ENCODE measurements around the gene C2CD4C.

C2CD4C gene

GRCh38 chr19:422213-422916 lies 13.4 kb upstream of the C2CD4C start:
- TF ChIP-seq, protein P1, sequence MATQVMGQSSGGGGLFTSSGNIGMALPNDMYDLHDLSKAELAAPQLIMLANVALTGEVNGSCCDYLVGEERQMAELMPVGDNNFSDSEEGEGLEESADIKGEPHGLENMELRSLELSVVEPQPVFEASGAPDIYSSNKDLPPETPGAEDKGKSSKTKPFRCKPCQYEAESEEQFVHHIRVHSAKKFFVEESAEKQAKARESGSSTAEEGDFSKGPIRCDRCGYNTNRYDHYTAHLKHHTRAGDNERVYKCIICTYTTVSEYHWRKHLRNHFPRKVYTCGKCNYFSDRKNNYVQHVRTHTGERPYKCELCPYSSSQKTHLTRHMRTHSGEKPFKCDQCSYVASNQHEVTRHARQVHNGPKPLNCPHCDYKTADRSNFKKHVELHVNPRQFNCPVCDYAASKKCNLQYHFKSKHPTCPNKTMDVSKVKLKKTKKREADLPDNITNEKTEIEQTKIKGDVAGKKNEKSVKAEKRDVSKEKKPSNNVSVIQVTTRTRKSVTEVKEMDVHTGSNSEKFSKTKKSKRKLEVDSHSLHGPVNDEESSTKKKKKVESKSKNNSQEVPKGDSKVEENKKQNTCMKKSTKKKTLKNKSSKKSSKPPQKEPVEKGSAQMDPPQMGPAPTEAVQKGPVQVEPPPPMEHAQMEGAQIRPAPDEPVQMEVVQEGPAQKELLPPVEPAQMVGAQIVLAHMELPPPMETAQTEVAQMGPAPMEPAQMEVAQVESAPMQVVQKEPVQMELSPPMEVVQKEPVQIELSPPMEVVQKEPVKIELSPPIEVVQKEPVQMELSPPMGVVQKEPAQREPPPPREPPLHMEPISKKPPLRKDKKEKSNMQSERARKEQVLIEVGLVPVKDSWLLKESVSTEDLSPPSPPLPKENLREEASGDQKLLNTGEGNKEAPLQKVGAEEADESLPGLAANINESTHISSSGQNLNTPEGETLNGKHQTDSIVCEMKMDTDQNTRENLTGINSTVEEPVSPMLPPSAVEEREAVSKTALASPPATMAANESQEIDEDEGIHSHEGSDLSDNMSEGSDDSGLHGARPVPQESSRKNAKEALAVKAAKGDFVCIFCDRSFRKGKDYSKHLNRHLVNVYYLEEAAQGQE (IDR thresholded peaks at IDR 0.05; ENCODE audit: insufficient read depth in 1 of 2, low read depth in 2 of 2, low read length in 2 of 2): no peak
- no peak for TF ChIP-seq TAF1 (IDR thresholded peaks at IDR 0.05; ENCODE audit: borderline replicate concordance, insufficient read depth, low read length)
- no peak for TF ChIP-seq FOXP2 (optimal IDR thresholded peaks at IDR 0.05; ENCODE audit: borderline replicate concordance, extremely low read depth, extremely low read length, insufficient read depth)
- no peak for TF ChIP-seq SIN3A (IDR thresholded peaks at IDR 0.05; ENCODE audit: borderline replicate concordance, insufficient read depth, low read length)
- no peak for TF ChIP-seq POLR2AphosphoS5 (IDR thresholded peaks at IDR 0.05; ENCODE audit: low read depth, low read length)

- TF ChIP-seq FOXP2 (optimal IDR thresholded peaks at IDR 0.05; ENCODE audit: borderline replicate concordance, extremely low read depth, extremely low read length, insufficient read depth) (no peak), TAF1 (IDR thresholded peaks at IDR 0.05; ENCODE audit: borderline replicate concordance, insufficient read depth, low read length) (no peak)
- TF ChIP-seq, protein P1 (IDR thresholded peaks at IDR 0.05; ENCODE audit: insufficient read depth in 1 of 2, low read depth in 2 of 2, low read length in 2 of 2): no peak
Measured at GRCh38 chr19:419721-420515, 11.0 kb upstream of the C2CD4C start.

GRCh38 chr19:418761-419671 lies 10.1 kb upstream of the C2CD4C start:
- TF ChIP-seq, protein P1 (IDR thresholded peaks at IDR 0.05; ENCODE audit: insufficient read depth in 1 of 2, low read depth in 2 of 2, low read length in 2 of 2): no peak
- TF ChIP-seq SIN3A (IDR thresholded peaks at IDR 0.05; ENCODE audit: borderline replicate concordance, insufficient read depth, low read length): no peak
- no peak for TF ChIP-seq FOXP2 (optimal IDR thresholded peaks at IDR 0.05; ENCODE audit: borderline replicate concordance, extremely low read depth, extremely low read length, insufficient read depth)
- no peak for TF ChIP-seq POLR2AphosphoS5 (IDR thresholded peaks at IDR 0.05; ENCODE audit: low read depth, low read length)
- TF ChIP-seq TAF1 (IDR thresholded peaks at IDR 0.05; ENCODE audit: borderline replicate concordance, insufficient read depth, low read length): no peak

DNA sequence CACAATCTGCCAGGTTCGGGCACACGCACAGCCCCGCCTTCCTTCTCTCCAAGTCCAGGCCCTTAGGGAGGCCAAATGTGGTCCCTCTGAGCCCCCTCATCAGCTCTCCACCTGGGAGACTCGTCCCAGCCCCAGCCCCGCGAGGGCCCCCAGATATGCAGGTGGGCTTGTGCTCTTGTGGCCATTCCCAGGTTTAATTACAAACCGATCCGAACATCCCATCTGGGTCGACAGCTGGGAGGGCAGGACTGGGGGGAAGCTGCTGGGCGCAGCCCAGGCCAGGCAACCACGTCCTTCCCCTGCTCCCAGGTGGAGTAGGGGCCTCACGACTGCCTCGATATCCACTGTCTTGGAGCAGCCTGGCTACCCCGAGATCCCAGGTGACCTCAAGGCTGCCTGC lies 7.5 kb upstream of the C2CD4C start:
- no peak for TF ChIP-seq SIN3A (IDR thresholded peaks at IDR 0.05; ENCODE audit: borderline replicate concordance, insufficient read depth, low read length)
- no peak for TF ChIP-seq FOXP2 (optimal IDR thresholded peaks at IDR 0.05; ENCODE audit: borderline replicate concordance, extremely low read depth, extremely low read length, insufficient read depth)
- no peak for TF ChIP-seq TAF1 (IDR thresholded peaks at IDR 0.05; ENCODE audit: borderline replicate concordance, insufficient read depth, low read length)
- TF ChIP-seq, protein P1 (IDR thresholded peaks at IDR 0.05; ENCODE audit: insufficient read depth in 1 of 2, low read depth in 2 of 2, low read length in 2 of 2): no peak
- no peak for TF ChIP-seq POLR2AphosphoS5 (IDR thresholded peaks at IDR 0.05; ENCODE audit: low read depth, low read length)
